ENCODE results near the gene SMC2.

SMC2 gene

GRCh38 chr9:104093647-104094533 lies at the start of gene SMC2:
SMC2 (plus strand) TSS chr9:104094309; CDS start chr9:104095385, 1,076 bp downstream.
- TF ChIP-seq CTCF (IDR thresholded peaks at IDR 0.05; ENCODE audit: low read depth, low read length), result no peak
- peak; percentile 71 for DNase-seq (ENCODE audit: extremely low read depth, low read depth)

- DNase-seq (ENCODE audit: extremely low read depth, low read depth), result no peak
- no peak for TF ChIP-seq CTCF (IDR thresholded peaks at IDR 0.05; ENCODE audit: low read depth, low read length)
These were observed 25.6 kb upstream of the SMC2 start for GRCh38 chr9:104068546-104068945.

GRCh38 chr9:104069288-104069687 lies 24.8 kb upstream of the SMC2 start:
- TF ChIP-seq CTCF (IDR thresholded peaks at IDR 0.05; ENCODE audit: low read depth, low read length), result no peak
- no peak for DNase-seq (ENCODE audit: extremely low read depth, low read depth)

- no peak for TF ChIP-seq CTCF (IDR thresholded peaks at IDR 0.05; ENCODE audit: low read depth, low read length)
- DNase-seq (ENCODE audit: extremely low read depth, low read depth), result no peak
These were observed 22.5 kb upstream of the SMC2 start for GRCh38 chr9:104071589-104071988.

- no peak for TF ChIP-seq CTCF (IDR thresholded peaks at IDR 0.05; ENCODE audit: low read depth, low read length)
- no peak for DNase-seq (ENCODE audit: extremely low read depth, low read depth)
These were observed 20.9 kb upstream of the SMC2 start for GRCh38 chr9:104073098-104073769.

GRCh38 chr9:104073770-104074133 lies 20.4 kb upstream of the SMC2 start:
- no peak for TF ChIP-seq CTCF (IDR thresholded peaks at IDR 0.05; ENCODE audit: low read depth, low read length)
- DNase-seq (ENCODE audit: extremely low read depth, low read depth), result no peak

GRCh38 chr9:104074876-104075275 lies 19.2 kb upstream of the SMC2 start:
- no peak for DNase-seq (ENCODE audit: extremely low read depth, low read depth)
- TF ChIP-seq CTCF (IDR thresholded peaks at IDR 0.05; ENCODE audit: low read depth, low read length), result no peak
